Measurements from ENCODE around the gene LRRC4C. TPM values are rescaled to one million over a fixed set of nuclear protein-coding genes. Genes with fewer than 3 reads are reported as not detected.

Gene LRRC4C
- total RNA-seq, 1 donor from 2014 or later = 2.7 TPM

GRCh38 chr11:41289408-41289807, 170.0 kb downstream of the LRRC4C start:
- Histone ChIP-seq H3K4me1 (peaks cover 4% of the 10 kb centered on the region), H4K20me1 (ENCODE audit: low read depth) (no peaks in the 10 kb centered on the region), H2AFZ (replicated peaks) (no peak overlapping the region), H3F3A (ENCODE audit: low read depth) (no peaks in the 10 kb centered on the region), H3K27me3 (no peaks in the 10 kb centered on the region), H3K4me2 (no peak overlapping the region), H3K9ac (no peak overlapping the region), H3K9me3 (ENCODE audit: low read depth) (no peaks in the 10 kb centered on the region), H3K36me3 (no peaks in the 10 kb centered on the region), H3K4me3 (no peak overlapping the region), H3K27ac (no peak overlapping the region), H3K79me2 (ENCODE audit: low read depth) (no peaks in the 10 kb centered on the region)
- peaks cover 8% of the 10 kb centered on the region for H3K4me1 Mint-ChIP-seq
- DNase-seq (ENCODE audit: low spot score) = peak; percentile 4
- no peaks in the 10 kb centered on the region for H3K27me3 Mint-ChIP-seq (ENCODE audit: insufficient read depth, low read depth)
- H3K27ac Mint-ChIP-seq = no peak overlapping the region
- H3K4me3 Mint-ChIP-seq = no peak overlapping the region
- H3K36me3 Mint-ChIP-seq = no peaks in the 10 kb centered on the region
- TF ChIP-seq EZH2phosphoT487 (IDR thresholded peaks at IDR 0.05) = no peak
- TF ChIP-seq CTCF (IDR thresholded peaks at IDR 0.05) = peak; percentile 10
- H3K9me3 Mint-ChIP-seq = peaks cover 4% of the 10 kb centered on the region

- H3F3A ChIP-seq (ENCODE audit: low read depth) = no peaks in the 10 kb centered on the region
- no peak overlapping the region for H3K9ac ChIP-seq
- H3K9me3 ChIP-seq (ENCODE audit: low read depth) = no peaks in the 10 kb centered on the region
- no peaks in the 10 kb centered on the region for H4K20me1 ChIP-seq (ENCODE audit: low read depth)
- Mint-ChIP-seq H3K4me1 (peaks cover 31% of the 10 kb centered on the region), H3K27ac (no peak overlapping the region), H3K4me3 (no peak overlapping the region), H3K36me3 (no peaks in the 10 kb centered on the region), H3K27me3 (ENCODE audit: insufficient read depth, low read depth) (no peaks in the 10 kb centered on the region), H3K9me3 (no peaks in the 10 kb centered on the region)
- no peak overlapping the region for H3K4me2 ChIP-seq
- H3K36me3 ChIP-seq = no peaks in the 10 kb centered on the region
- TF ChIP-seq EZH2 (IDR thresholded peaks at IDR 0.05) (no peak), EZH2phosphoT487 (IDR thresholded peaks at IDR 0.05) (no peak), CTCF (IDR thresholded peaks at IDR 0.05) (no peak)
- no peaks in the 10 kb centered on the region for H3K79me2 ChIP-seq (ENCODE audit: low read depth)
- H3K4me3 ChIP-seq = no peak overlapping the region
- DNase-seq (ENCODE audit: low spot score) = no peak
- no peak overlapping the region for H2AFZ ChIP-seq (replicated peaks)
- H3K4me1 ChIP-seq = peaks cover 25% of the 10 kb centered on the region
- no peak overlapping the region for H3K27ac ChIP-seq
- no peaks in the 10 kb centered on the region for H3K27me3 ChIP-seq
Observed at GRCh38 chr11:41286751-41287150, 172.7 kb downstream of the LRRC4C start.

- peak overlapping the region; percentile 31 for H3K4me3 Mint-ChIP-seq
Observed at GRCh38 chr11:41284354-41284753, 175.1 kb downstream of the LRRC4C start.

More at GRCh38 chr11:41284354-41284753, 175.1 kb downstream of the LRRC4C start:
- H3K9ac ChIP-seq = no peak overlapping the region
- H3F3A ChIP-seq (ENCODE audit: low read depth) = no peaks in the 10 kb centered on the region
- H3K9me3 ChIP-seq (ENCODE audit: low read depth) = no peaks in the 10 kb centered on the region
- no peak overlapping the region for H2AFZ ChIP-seq (replicated peaks)
- H3K4me3 ChIP-seq = no peak overlapping the region
- peak; percentile 22 for DNase-seq (ENCODE audit: low spot score)
- no peak overlapping the region for H3K27ac ChIP-seq
- Mint-ChIP-seq H3K4me1 (peaks cover 46% of the 10 kb centered on the region), H3K27me3 (ENCODE audit: insufficient read depth, low read depth) (no peaks in the 10 kb centered on the region), H3K36me3 (no peaks in the 10 kb centered on the region), H3K9me3 (no peaks in the 10 kb centered on the region), H3K27ac (peak overlapping the region; percentile 47)
- no peaks in the 10 kb centered on the region for H4K20me1 ChIP-seq (ENCODE audit: low read depth)
- no peaks in the 10 kb centered on the region for H3K27me3 ChIP-seq
- H3K4me2 ChIP-seq = peak overlapping the region; percentile 28
- no peak for TF ChIP-seq EZH2 (IDR thresholded peaks at IDR 0.05)
- no peak for TF ChIP-seq EZH2phosphoT487 (IDR thresholded peaks at IDR 0.05)
- TF ChIP-seq CTCF (IDR thresholded peaks at IDR 0.05) = no peak
- peaks cover 25% of the 10 kb centered on the region for H3K4me1 ChIP-seq
- no peaks in the 10 kb centered on the region for H3K79me2 ChIP-seq (ENCODE audit: low read depth)
- no peaks in the 10 kb centered on the region for H3K36me3 ChIP-seq
